ENCODE data around the gene GAPVD1.

GRCh38 chr9:125399165-125399564 is 137.5 kb downstream of the GAPVD1 start:
- TF ChIP-seq CTCF (IDR thresholded peaks at IDR 0.05) (no peak), POLR2A (IDR thresholded peaks at IDR 0.05) (no peak)
